ENCODE measurements around the gene PHLDA2. TPM values are rescaled to one million over a fixed set of nuclear protein-coding genes. Genes with fewer than 3 reads are reported as not detected.

PHLDA2 gene
- polyA plus RNA-seq, 1 of the 3 experiments (the other 2 are of a cell fraction): 23.6 TPM

GRCh38 chr11:2944530-2944929, 15.3 kb upstream of the PHLDA2 start:
- 97% methylated on average over 17 of the region's 24 CpGs for WGBS (ENCODE audit: low lambda C conversion rate)

GRCh38 chr11:2943711-2944118, 14.5 kb upstream of the PHLDA2 start:
- H3K27me3 ChIP-seq (ENCODE audit: insufficient read depth): no peaks in the 10 kb centered on the region
- no peaks in the 10 kb centered on the region for H3K9me2 ChIP-seq
- H3K9ac ChIP-seq: no peak overlapping the region
- H3K4me3 ChIP-seq (ENCODE audit: low read depth in 2 of 2, low read length in 1 of 2): no peak overlapping the region
- peaks cover 6% of the 10 kb centered on the region; the same call in 1 of the 2 replicates for H4K20me1 ChIP-seq (ENCODE audit: insufficient read depth)
- 0 out of 2 replicates have a peak, but pooled peaks cover 2% of the 10 kb centered on the region for H3K9me3 ChIP-seq
- H3K27ac ChIP-seq (ENCODE audit: low read depth in 2 of 2, low read length in 1 of 2): no peak overlapping the region
- H3K4me2 ChIP-seq: no peak overlapping the region
- no CpG with 5 or more reads among the region's 12 CpGs for WGBS (ENCODE audit: low lambda C conversion rate)
- peaks cover 12 to 38% of the 10 kb centered on the region in 2 experiments for H3K4me1 ChIP-seq (ENCODE audit: control insufficient read depth in 1 of 2, insufficient read depth in 2 of 2, low read depth in 1 of 2, low read length in 1 of 2)
- DNase-seq: peak; percentile 16
- H3F3A ChIP-seq (replicated peaks; ENCODE audit: insufficient read depth): peaks cover 19% of the 10 kb centered on the region
- POLR2A ChIA-PET: no interaction called here
- TF ChIP-seq JUND (IDR thresholded peaks at IDR 0.05) (no peak), GATA2 (CRISPR knock-in tag; IDR thresholded peaks at IDR 0.05) (no peak), TEAD4 (IDR thresholded peaks at IDR 0.05; ENCODE audit: borderline replicate concordance, insufficient read depth) (no peak), POLR2AphosphoS5 (IDR thresholded peaks at IDR 0.05; ENCODE audit: low read depth, low read length) (no peak), ELF1 (IDR thresholded peaks at IDR 0.05) (no peak), MEF2A (IDR thresholded peaks at IDR 0.05; ENCODE audit: borderline replicate concordance, low read depth) (no peak), FOSL2 (IDR thresholded peaks at IDR 0.05; ENCODE audit: borderline replicate concordance, low read depth) (no peak), RCOR1 (IDR thresholded peaks at IDR 0.05; ENCODE audit: low read length) (no peak), YY1 (IDR thresholded peaks at IDR 0.05; ENCODE audit: low read depth) (no peak), RXRA (IDR thresholded peaks at IDR 0.05; ENCODE audit: borderline replicate concordance, low read depth) (no peak)
- H3K36me3 ChIP-seq (replicated peaks in 1 of 2; ENCODE audit: control insufficient read depth in 1 of 2, insufficient read depth in 2 of 2, low read length in 1 of 2): peaks cover 25 to 44% of the 10 kb centered on the region in 2 experiments
- no peak overlapping the region for H2AFZ ChIP-seq (ENCODE audit: low read depth)
- CTCF ChIA-PET: interaction anchor here (1.1 kb wide), 1 partner anchor 78 kb away, joined by 3 read pairs; no protein-coding TSS in a partner anchor
- peaks cover 17% of the 10 kb centered on the region; the same call in 1 of the 2 replicates for H3K79me2 ChIP-seq (ENCODE audit: insufficient read depth)

More at GRCh38 chr11:2944530-2944929, 15.3 kb upstream of the PHLDA2 start:
- Histone ChIP-seq H2AFZ (ENCODE audit: low read depth) (no peak overlapping the region), H3K9me2 (no peaks in the 10 kb centered on the region), H3K27me3 (ENCODE audit: insufficient read depth) (no peaks in the 10 kb centered on the region), H3K79me2 (ENCODE audit: insufficient read depth) (peaks cover 17% of the 10 kb centered on the region; the same call in 1 of the 2 replicates), H4K20me1 (ENCODE audit: insufficient read depth) (peaks cover 6% of the 10 kb centered on the region; the same call in 1 of the 2 replicates), H3F3A (replicated peaks; ENCODE audit: insufficient read depth) (peaks cover 13% of the 10 kb centered on the region), H3K9me3 (no peaks in the 10 kb centered on the region), H3K4me3 (ENCODE audit: low read depth in 2 of 2, low read length in 1 of 2) (no peak overlapping the region), H3K36me3 (replicated peaks in 1 of 2; ENCODE audit: control insufficient read depth in 1 of 2, insufficient read depth in 2 of 2, low read length in 1 of 2) (peaks cover 34 to 52% of the 10 kb centered on the region in 2 experiments), H3K27ac (ENCODE audit: low read depth in 2 of 2, low read length in 1 of 2) (no peak overlapping the region), H3K4me2 (no peak overlapping the region), H3K9ac (no peak overlapping the region), H3K4me1 (ENCODE audit: control insufficient read depth in 1 of 2, insufficient read depth in 2 of 2, low read depth in 1 of 2, low read length in 1 of 2) (peaks cover 12 to 38% of the 10 kb centered on the region in 2 experiments)
- no peak for DNase-seq
- CTCF ChIA-PET: interaction anchor here (0.6 to 1.1 kb wide), 2 partner anchors 27 to 77 kb away, joined by 3 read pairs; no protein-coding TSS in a partner anchor
- POLR2A ChIA-PET: no interaction called here
- TF ChIP-seq RFX5 (IDR thresholded peaks at IDR 0.05; ENCODE audit: low read length) (no peak), FOXM1 (IDR thresholded peaks at IDR 0.05; ENCODE audit: low read depth) (no peak)
